HL-60 (cell line): ENCODE measurements around the gene AKT2.

ENCODE experiments used
- CTCF ChIP-seq: IDR thresholded peaks from one replicate; pipeline ENCODE4 v1.5.1; 2011; ENCODE audit warnings: low read length, control low read depth, inconsistent platforms; ENCODE audit not compliant: insufficient read depth
- GABPA ChIP-seq: IDR thresholded peaks from 2 replicates; pipeline ENCODE4 v1.6.1; 2012; ENCODE audit warnings: low read depth
- POLR2AphosphoS5 ChIP-seq: IDR thresholded peaks from 2 replicates; pipeline ENCODE4 v1.6.1; 2012; ENCODE audit warnings: low read depth

DNA sequence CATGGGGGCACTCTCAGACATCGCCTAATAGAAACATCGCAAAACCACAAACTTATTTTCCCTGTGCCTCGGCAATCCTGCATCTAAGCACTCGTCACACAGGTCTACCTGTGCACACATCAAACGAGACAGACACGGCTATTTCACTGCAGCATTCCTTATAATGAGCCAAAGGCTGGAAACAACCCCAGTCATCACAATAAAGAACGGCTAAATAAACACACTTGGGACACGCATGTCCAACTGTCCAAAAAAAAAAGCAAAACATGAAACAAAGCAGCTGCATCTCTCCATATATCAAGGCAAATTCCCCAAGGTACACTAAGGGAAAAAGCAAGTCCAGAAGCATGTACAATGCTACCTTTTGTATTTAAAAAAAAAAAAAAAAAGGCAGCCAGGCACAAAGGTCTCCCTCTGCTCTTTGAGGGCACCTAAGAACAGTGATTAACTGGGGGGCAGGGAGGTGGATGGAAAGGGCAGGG lies 31.5 kb downstream of the AKT2 start:
- TF ChIP-seq CTCF (no peak), POLR2AphosphoS5 (no peak), GABPA (no peak)
